HG02938 (cell line): ENCODE data around the gene EDNRA.
A peak's percentile ranks its signal among the peaks of the same experiment; 100 is the strongest.

Experiments
- ATAC-seq: cut with Tn5 transposase; IDR thresholded peaks from one replicate; pipeline ENCODE4 v1.9.1; 2021; ENCODE audit warnings: mild to moderate bottlenecking, moderate library complexity; ENCODE audit not compliant: unreplicated experiment

EDNRA gene

GRCh38 chr4:147583876-147584275 is 103.0 kb downstream of the EDNRA start:
- ATAC-seq: no peak

DNA sequence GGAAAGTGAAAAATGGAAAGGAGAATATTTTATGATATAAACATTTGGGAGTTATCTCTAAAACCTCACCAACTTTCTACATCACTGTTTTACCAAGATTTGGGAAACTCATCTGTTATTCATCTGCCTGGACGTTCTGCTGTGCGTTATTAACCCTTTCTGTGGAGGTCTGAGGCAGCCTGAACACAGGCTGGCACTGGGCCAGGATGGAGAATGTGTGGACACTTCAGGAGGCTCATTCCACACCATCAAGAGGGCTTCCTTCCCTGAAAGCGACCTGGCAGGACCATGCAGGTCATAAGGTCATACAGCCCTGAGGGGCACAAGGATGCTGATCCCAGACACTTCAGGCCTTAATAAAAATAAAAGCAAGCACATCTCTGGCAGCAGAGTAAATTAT is 105.1 kb downstream of the EDNRA start:
- ATAC-seq: no peak

GRCh38 chr4:147586637-147587036 is 105.7 kb downstream of the EDNRA start:
- ATAC-seq: peak; percentile 83

GRCh38 chr4:147587041-147587440 is 106.1 kb downstream of the EDNRA start:
- ATAC-seq: no peak

- ATAC-seq: no peak
These were observed 108.7 kb downstream of the EDNRA start for GRCh38 chr4:147589586-147589985.

GRCh38 chr4:147590249-147590920 is 109.5 kb downstream of the EDNRA start:
- peak; percentile 46 for ATAC-seq

DNA sequence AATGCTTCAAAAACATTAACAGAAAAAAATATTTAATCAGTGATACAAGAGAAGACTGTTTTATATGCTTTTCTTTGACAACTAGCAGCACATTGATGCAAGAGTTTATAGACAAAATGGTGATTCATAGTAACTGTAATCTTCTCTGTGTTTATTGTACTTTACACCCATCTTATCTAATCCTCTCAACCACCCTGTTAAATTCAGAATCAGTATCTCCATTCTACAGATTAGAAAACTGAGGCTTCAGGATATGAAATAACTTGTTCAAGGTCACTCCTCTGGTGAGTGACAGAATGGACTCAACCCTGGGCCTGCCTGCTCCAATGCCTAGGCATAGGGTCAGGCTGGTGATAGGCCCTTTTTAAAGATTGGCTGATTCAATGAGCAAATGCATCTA is 110.2 kb downstream of the EDNRA start:
- ATAC-seq: no peak

GRCh38 chr4:147594107-147594506 is 113.2 kb downstream of the EDNRA start:
- ATAC-seq: no peak
